ENCODE data around the gene DHX38. TPM values are rescaled to one million over a fixed set of nuclear protein-coding genes. Genes with fewer than 3 reads are reported as not detected.

Gene DHX38
- total and polyA plus RNA-seq, 2 of the 13 experiments (the other 11 are each of a cell fraction or from before 2014, with no cell fraction given): 54.4 to 85.9 TPM

- ATAC-seq: peak; percentile 93
- TF ChIP-seq ERF (CRISPR knock-in tag; IDR thresholded peaks at IDR 0.05): no peak
- TF ChIP-seq ZBTB38 (CRISPR knock-in tag; IDR thresholded peaks at IDR 0.05): no peak
- no peak for TF ChIP-seq KIAA2018 (CRISPR knock-in tag; IDR thresholded peaks at IDR 0.05; ENCODE audit: borderline replicate concordance)
- no peak for TF ChIP-seq ZNF121 (CRISPR knock-in tag; IDR thresholded peaks at IDR 0.05)
- TF ChIP-seq ZNF367 (CRISPR knock-in tag; IDR thresholded peaks at IDR 0.05; ENCODE audit: borderline replicate concordance): no peak
- no peak for TF ChIP-seq ZNF691 (CRISPR knock-in tag; IDR thresholded peaks at IDR 0.05; ENCODE audit: borderline replicate concordance, low read depth)
- no peak for TF ChIP-seq ZNF382 (CRISPR knock-in tag; IDR thresholded peaks at IDR 0.05; ENCODE audit: borderline replicate concordance)
- TF ChIP-seq NFRKB (IDR thresholded peaks at IDR 0.05): no peak
- peak; percentile 56; the same call in 1 of the 2 replicates for TF ChIP-seq SMC3 (IDR thresholded peaks at IDR 0.05; ENCODE audit: low read length)
- TF ChIP-seq MXD4 (CRISPR knock-in tag; IDR thresholded peaks at IDR 0.05): no peak
- TF ChIP-seq ZNF558 (CRISPR knock-in tag; IDR thresholded peaks at IDR 0.05; ENCODE audit: borderline replicate concordance): no peak
- TF ChIP-seq ATAD3A (CRISPR knock-in tag; IDR thresholded peaks at IDR 0.05): no peak
These were observed 56.2 kb downstream of the DHX38 start for GRCh38 chr16:72149676-72150464.

More at GRCh38 chr16:72149676-72150464, 56.2 kb downstream of the DHX38 start:
- intact Hi-C loops (cut with micrococcal nuclease; ENCODE audit: unreplicated experiment) (loop anchor here (1.0 kb wide), 1 partner anchor 25 kb away; no protein-coding TSS in a partner anchor), in situ Hi-C loops (cut with HindIII; ENCODE audit: extremely low pct_ligation_motif_present, low pct_unique_long_range_greater_than_20kb) (no loop called here)
- no peak overlapping the region for H3K9ac ChIP-seq (ENCODE audit: insufficient read depth, low read depth, low read length)
- no peak overlapping the region for H2AFZ ChIP-seq (ENCODE audit: low read length)
- no peaks in the 10 kb centered on the region for H3K9me3 ChIP-seq (ENCODE audit: low read length)
- no peaks in the 10 kb centered on the region for H3K36me3 ChIP-seq (replicated peaks in 1 of 2; ENCODE audit: control insufficient read depth in 1 of 2, insufficient read depth in 2 of 2, low read length in 2 of 2)
- no peaks in the 10 kb centered on the region for H4K20me1 ChIP-seq (ENCODE audit: insufficient read depth, low read length)
- no peak overlapping the region for H3K4me3 ChIP-seq (replicated peaks in 1 of 3; ENCODE audit: insufficient read depth in 1 of 3, low read depth in 2 of 3, low read length in 3 of 3)
- ChIA-PET CTCF (ENCODE audit: low intra/inter-chr PET ratio, low total read pairs) (interaction anchor here (1.3 to 2.1 kb wide), 2 partner anchors 23 to 25 kb away, joined by 4 to 27 read pairs; no protein-coding TSS in a partner anchor), POLR2A (no interaction called here)
- H3K79me2 ChIP-seq (ENCODE audit: insufficient read depth, low read length): no peaks in the 10 kb centered on the region
- 70% methylated on average over 8 of the region's 8 CpGs for WGBS (ENCODE audit: low lambda C conversion rate)
- DNase-seq (ENCODE audit: low spot score) (peak; percentile 50), FAIRE-seq (peak; percentile 52)
- no peak overlapping the region for H3K4me2 ChIP-seq (ENCODE audit: low read depth, low read length)
- no peaks in the 10 kb centered on the region for H3K4me1 ChIP-seq (ENCODE audit: insufficient read depth, low read length)
- no peaks in the 10 kb centered on the region; a peak in 1 of 5 replicates for H3K27me3 ChIP-seq (ENCODE audit: control insufficient read depth in 1 of 2, insufficient read depth in 2 of 2, low read length in 2 of 2)
- BruUV-seq (replicated peaks): no TSS peak
- no peak overlapping the region for H3K27ac ChIP-seq (ENCODE audit: extremely low read length, insufficient read depth, low read length)
